ENCODE data around the gene CAMK1D.

GRCh38 chr10:12842310-12842709 lies 493.0 kb downstream of the CAMK1D start:
- TF ChIP-seq EZH2 (IDR thresholded peaks at IDR 0.05; ENCODE audit: borderline replicate concordance, low read depth, low read length, severe bottlenecking) (no peak), POLR2A (IDR thresholded peaks at IDR 0.05; ENCODE audit: low read depth, low read length) (no peak)
- TF ChIP-seq, protein P1, sequence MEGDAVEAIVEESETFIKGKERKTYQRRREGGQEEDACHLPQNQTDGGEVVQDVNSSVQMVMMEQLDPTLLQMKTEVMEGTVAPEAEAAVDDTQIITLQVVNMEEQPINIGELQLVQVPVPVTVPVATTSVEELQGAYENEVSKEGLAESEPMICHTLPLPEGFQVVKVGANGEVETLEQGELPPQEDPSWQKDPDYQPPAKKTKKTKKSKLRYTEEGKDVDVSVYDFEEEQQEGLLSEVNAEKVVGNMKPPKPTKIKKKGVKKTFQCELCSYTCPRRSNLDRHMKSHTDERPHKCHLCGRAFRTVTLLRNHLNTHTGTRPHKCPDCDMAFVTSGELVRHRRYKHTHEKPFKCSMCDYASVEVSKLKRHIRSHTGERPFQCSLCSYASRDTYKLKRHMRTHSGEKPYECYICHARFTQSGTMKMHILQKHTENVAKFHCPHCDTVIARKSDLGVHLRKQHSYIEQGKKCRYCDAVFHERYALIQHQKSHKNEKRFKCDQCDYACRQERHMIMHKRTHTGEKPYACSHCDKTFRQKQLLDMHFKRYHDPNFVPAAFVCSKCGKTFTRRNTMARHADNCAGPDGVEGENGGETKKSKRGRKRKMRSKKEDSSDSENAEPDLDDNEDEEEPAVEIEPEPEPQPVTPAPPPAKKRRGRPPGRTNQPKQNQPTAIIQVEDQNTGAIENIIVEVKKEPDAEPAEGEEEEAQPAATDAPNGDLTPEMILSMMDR (IDR thresholded peaks at IDR 0.05; ENCODE audit: extremely low read depth in 1 of 2, insufficient read depth in 1 of 2, low read depth in 1 of 2, low read length in 2 of 2), result no peak

All from endothelial cell of umbilical vein (primary cell).